GM19455 (cell line): Measurements from ENCODE around the gene CCDC120.

Source experiments
- ATAC-seq: cut with Tn5 transposase; IDR thresholded peaks from one replicate; pipeline ENCODE4 v1.9.1; 2021; ENCODE audit not compliant: unreplicated experiment

The CCDC120 gene

DNA sequence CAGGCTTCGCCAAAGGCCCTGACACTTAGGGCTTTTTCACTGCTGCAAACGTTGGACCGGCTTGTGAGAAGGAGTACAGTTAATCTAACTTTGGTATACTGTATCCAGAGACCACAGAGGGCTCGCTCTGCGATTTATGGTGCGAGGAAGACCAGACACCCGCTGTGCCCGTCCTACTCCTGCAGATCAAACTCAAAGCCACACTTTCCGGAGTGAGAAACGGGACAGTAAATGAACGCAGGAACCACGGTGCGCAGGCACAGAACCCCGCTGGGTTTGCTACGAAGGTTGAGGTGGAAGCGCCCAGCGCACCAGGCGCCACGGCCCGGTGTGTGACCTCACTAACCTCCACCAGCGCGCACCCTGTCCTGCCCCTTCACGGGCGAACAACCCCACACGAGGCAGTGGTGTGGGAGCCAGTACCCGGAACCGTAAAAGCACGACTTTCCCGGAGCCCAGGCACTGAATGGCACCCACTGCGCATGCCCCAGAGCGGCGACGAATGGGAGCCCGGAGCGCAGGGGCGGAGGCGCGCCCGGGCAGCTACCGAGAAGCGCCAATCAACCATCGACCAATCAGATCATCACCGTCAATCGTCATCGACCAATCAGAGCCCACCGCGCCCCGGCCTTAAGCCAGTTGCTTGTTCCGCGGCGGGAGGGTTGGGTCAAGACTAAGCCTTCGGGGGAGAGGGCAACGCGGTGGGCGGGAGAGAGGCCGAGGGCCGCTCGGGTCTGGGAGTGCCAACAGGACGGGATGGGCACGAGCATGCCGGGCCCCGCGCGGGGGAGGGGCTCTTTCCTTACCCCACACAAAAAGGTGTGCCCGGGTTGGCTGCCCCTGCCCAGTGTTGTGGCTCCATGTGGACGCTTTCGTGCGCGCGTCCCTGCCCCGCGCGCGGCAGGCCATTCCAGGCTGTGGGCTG, 42.2 kb downstream of the CCDC120 start:
- peak; percentile 90 for ATAC-seq

DNA sequence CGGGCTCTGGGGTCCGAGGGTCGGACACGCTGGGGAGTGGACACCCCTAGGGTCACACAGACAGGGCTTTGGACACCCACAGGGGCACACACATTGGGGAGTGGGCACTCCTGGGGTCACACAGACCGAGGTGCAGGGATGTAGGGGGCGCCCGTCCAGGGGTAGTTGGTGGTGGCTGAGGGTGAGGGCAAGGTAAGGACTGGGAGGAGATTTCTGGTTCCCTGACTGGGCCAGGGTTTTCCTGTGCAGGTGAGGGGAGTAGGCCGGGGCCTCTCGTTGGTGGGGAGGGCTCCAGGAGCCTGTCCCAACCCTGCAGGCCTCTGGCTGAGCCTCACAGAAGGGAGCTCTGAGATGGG, 42.8 kb downstream of the CCDC120 start:
- no peak for ATAC-seq

DNA sequence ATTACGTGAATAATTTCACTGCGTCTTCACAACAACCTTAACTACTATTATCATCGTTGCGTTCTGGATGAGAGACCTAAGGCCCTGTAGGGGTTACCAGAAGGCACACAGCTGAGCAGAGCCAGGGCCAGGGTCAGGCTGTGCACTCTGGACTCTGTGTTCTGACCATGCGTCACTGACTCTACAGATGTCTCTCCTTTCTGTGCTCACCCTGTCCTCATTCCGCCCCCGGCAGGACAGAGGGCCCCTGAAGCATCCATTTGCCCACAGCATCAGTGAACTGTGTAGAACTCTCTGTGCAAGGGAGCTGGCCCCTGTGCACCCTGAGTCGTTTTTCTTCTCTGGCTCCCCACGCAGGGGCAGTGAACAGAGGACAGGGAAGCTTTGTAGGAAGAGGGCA, 43.4 kb downstream of the CCDC120 start:
- no peak for ATAC-seq

DNA sequence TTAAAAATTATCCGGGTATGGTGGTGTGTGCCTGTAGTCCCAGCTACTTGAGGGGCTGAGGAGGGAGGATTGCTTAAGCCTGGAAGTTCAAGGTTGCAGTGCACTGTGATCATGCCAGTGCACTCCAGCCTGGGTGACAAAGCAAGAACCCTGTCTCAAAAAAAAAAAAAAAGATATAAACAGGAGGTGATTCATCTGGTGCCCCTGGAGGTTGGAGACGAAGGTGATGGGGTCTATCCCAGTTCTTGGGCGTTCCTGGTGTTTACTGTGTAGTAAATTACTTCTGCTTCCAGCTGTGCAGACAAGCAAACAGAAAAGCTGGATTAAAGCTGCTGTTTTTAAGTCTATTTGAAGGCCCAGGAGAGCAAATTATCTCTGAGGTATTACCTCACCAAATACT, 44.8 kb downstream of the CCDC120 start:
- no peak for ATAC-seq

DNA sequence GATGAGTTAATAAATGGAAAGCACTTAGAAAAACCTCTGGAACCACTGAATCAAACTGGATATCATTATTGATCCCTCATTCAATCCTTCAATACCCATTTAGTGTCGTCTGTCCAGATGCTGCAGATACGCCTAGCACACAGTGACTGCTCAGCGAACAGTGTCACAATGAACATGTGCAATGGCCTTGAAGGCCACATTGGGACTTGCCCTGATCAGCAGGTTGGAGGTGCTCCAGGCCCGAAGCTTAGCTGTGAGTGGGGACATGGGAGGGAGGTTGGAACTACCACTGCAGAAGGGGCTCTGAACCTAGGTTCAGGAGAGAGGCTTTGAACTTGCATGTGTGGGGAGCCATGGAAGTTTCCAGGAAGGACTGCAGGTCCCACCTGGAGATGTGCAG, 47.5 kb downstream of the CCDC120 start:
- no peak for ATAC-seq

DNA sequence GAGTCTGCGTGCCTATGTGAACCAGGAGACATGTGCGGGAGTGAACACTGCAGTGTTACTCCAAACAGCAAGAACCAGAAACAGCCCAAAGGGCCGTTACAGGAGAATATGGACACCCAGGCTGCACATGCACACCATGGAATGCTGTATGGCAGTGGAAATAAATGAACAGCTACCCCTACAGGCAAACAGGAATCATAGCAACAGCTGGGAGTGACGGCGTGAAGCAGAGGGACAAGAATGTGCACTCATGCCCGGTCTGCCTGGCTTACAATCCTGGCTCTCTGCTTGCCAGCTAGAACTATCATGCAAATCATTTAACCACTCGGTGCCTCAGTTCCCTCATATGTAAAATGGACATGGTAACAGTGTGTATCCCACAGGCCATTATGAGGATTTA, 48.1 kb downstream of the CCDC120 start:
- no peak for ATAC-seq

DNA sequence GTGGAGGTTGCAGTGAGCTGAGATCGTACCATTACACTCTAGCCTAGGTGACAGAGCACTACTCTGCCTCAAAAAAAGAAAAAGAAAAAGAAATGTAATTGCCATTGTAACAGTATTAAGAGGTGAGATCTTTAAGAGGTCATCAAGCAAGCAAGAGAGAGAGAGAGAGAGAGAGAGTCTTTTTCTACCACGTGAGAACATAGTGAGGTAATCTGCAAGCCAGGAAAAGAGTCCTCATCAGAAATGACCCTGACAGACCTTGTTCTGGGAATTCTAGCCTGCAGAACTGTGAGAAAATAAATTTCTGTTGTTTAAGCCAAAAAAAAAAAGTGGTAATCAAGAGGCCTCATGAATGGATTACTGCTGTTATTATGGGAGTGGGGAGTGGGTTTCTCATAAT, 49.8 kb downstream of the CCDC120 start:
- no peak for ATAC-seq

DNA sequence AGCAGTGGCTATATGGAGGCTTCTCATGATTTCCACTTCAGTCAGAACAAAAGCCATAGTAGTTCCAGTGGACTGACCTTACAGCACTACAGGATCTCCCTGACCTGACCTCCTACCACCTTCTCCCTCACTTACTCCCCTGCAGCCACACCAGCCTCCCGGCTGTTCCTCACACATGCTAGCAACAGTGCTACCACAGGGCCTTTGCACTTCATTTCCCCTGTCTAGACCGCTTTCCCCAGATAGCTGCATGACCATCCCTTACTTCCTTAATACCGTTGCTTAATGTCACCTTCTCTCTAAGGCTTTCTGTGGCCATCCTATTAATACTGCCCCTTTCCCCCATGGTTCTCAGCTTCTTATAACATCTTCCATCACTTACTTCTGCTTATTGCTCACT, 51.6 kb downstream of the CCDC120 start:
- no peak for ATAC-seq

DNA sequence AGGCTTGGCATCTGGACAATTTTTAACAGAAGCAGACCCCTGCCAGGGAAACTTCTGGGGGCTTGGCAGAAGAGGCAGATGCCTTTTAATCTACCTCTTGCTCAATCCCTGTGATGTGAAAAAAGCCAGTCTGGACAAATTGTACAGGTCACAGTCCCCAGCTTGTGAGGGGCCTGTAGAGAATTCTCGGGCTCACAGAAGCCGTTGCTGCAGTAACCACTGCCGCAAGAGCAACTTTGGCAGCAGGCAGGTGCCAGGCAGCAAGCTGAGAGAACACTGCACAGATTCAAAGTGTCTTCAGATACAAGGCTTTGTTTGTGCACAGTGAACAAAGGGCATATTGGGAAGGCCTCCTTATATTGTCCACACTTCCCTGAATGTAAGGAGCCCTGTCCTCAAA, 53.0 kb downstream of the CCDC120 start:
- no peak for ATAC-seq

DNA sequence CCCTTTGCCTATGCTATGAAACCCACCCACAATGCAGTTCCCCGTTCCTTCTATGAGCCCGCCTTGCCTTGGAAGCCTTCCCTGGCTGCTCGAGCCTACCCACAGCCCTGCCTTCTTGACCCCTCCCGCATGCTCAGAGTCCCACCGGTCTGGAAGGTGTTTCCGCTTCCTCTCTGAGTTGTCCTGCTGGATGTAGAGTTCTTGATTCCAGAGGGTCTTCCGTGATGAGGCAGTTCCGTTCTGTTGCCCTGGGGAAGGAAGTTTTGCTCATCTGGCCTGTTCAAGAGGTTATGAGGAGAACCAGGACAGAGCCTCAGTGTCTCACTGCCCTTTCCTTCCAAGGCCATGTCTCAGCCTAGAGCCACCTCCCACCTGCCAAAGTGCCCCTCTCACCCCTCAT, 57.3 kb downstream of the CCDC120 start:
- no peak for ATAC-seq

DNA sequence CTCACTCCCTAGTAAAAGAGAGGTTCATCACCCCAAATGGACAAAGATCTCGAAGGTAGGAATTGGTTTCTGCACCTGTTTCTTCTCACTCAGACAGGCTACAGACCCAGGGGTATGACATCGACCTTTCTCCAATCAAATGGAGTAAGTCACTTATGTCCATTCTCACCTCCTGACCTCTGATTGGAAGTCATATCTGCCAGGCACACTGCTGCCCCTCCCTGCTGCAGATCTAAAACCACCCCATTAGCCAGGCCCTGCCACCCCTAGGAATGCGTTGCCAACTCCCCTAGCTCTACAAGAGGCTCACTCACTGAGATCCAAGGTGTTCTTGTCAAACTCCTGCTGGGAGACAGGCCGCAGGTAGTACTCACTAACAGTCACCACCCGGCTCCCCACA, 57.9 kb downstream of the CCDC120 start:
- no peak for ATAC-seq

DNA sequence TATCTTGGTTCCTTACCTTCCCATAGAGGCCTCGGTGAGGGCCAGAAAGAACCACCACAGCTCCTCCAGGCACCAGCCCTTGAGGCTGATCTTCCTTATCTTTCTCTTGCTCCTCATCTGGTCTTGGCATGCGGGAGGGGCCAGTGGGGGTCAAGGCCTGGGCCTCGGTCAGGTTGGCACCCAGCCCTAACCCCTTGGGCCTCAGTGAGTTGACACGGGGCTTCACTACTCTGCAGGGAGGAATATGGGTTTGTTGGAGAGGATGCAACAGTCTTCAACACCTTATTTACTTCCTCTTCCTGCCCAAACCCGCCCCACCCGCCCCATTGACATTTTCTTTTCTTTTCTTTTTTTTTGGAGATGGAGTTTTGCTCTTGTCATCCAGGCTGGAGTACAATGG, 58.8 kb downstream of the CCDC120 start:
- ATAC-seq = no peak
